ENCODE data around the gene SYNPO2. TPM values are rescaled to one million over a fixed set of nuclear protein-coding genes. Genes with fewer than 3 reads are reported as not detected.

SYNPO2 gene
- total RNA-seq, 1 experiment from 2014 or later = 0.93 TPM

GRCh38 chr4:118842055-118842454 lies 46.6 kb upstream of the SYNPO2 start:
- H3K4me1 ChIP-seq (ENCODE audit: control insufficient read depth in 1 of 2, insufficient read depth in 2 of 2, low read length in 2 of 2) = peaks cover 15 to 26% of the 10 kb centered on the region in 2 experiments
- ChIA-PET CTCF (no interaction called here), POLR2A (no interaction called here), RAD21 (ENCODE audit: low non-redundant PET in 1 of 2, low total read pairs in 2 of 2, uncharacterized antibody in 2 of 2, unreplicated experiment in 2 of 2) (no interaction called here)
- peak; percentile 79 for ATAC-seq
- H4K20me1 ChIP-seq (ENCODE audit: insufficient read depth) = no peaks in the 10 kb centered on the region
- no peak overlapping the region for H3K9ac ChIP-seq (ENCODE audit: low read length)
- BruUV-seq (replicated peaks) = no TSS peak
- H2AFZ ChIP-seq (ENCODE audit: low read depth, low read length, poor library complexity, severe bottlenecking) = no peak overlapping the region
- no peaks in the 10 kb centered on the region for H3K9me3 ChIP-seq (ENCODE audit: control insufficient read depth in 1 of 2, insufficient read depth in 1 of 2, low read depth in 1 of 2, low read length in 2 of 2)
- H3K9me2 ChIP-seq (ENCODE audit: insufficient read depth) = no peaks in the 10 kb centered on the region
- H3K27ac ChIP-seq (ENCODE audit: low read depth, low read length) = peak overlapping the region; percentile 13; the same call in 1 of the 2 replicates
- peak overlapping the region; percentile 43 for H3K4me2 ChIP-seq (ENCODE audit: low read length)
- no peak overlapping the region for H3K4me3 ChIP-seq (replicated peaks in 1 of 2; ENCODE audit: low read depth in 1 of 2, low read length in 2 of 2)
- H3K27me3 ChIP-seq (ENCODE audit: insufficient read depth, low read length) = no peaks in the 10 kb centered on the region
- peak; percentile 68 for DNase-seq (ENCODE audit: low read depth, low spot score)
- no peaks in the 10 kb centered on the region for H3K36me3 ChIP-seq (ENCODE audit: control insufficient read depth in 1 of 2, insufficient read depth in 2 of 2, low read length in 2 of 2)
- H3K79me2 ChIP-seq (ENCODE audit: insufficient read depth, low read length) = no peaks in the 10 kb centered on the region
- intact Hi-C loops (cut with micrococcal nuclease) = no loop called here
- TF ChIP-seq, protein P1, sequence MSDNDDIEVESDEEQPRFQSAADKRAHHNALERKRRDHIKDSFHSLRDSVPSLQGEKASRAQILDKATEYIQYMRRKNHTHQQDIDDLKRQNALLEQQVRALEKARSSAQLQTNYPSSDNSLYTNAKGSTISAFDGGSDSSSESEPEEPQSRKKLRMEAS (IDR thresholded peaks at IDR 0.05) = peak; percentile 37; the same call in 1 of the 2 replicates
- TF ChIP-seq TCF7L2 (IDR thresholded peaks at IDR 0.05; ENCODE audit: borderline replicate concordance, extremely low read depth, insufficient read depth, insufficient read length) (no peak), ZNF274 (IDR thresholded peaks at IDR 0.05; ENCODE audit: low read depth, low read length) (no peak), POLR2A (IDR thresholded peaks at IDR 0.05; ENCODE audit: borderline replicate concordance, extremely low read depth, insufficient read depth, insufficient read length) (no peak), CTCF (IDR thresholded peaks at IDR 0.05 in 2 of 3, conservative IDR thresholded peaks at IDR 0.05 in 1 of 3; ENCODE audit: borderline replicate concordance in 1 of 3, insufficient read depth in 1 of 3, low read depth in 2 of 3, low read length in 2 of 3) (no peak), YY1 (IDR thresholded peaks at IDR 0.05; ENCODE audit: extremely low read depth, insufficient replicate concordance, low read depth, low read length) (no peak), ZFX (IDR thresholded peaks at IDR 0.05) (no peak), ELF1 (IDR thresholded peaks at IDR 0.05; ENCODE audit: borderline replicate concordance, low read depth) (no peak), ATF3 (IDR thresholded peaks at IDR 0.05) (no peak), POLR2AphosphoS5 (IDR thresholded peaks at IDR 0.05; ENCODE audit: low read depth, low read length) (no peak), EGR1 (IDR thresholded peaks at IDR 0.05; ENCODE audit: low read depth) (peak; percentile 85), RAD21 (IDR thresholded peaks at IDR 0.05; ENCODE audit: low read depth) (no peak), JUND (IDR thresholded peaks at IDR 0.05) (peak; percentile 94), SIN3A (IDR thresholded peaks at IDR 0.05; ENCODE audit: low read depth) (peak; percentile 92), CEBPB (IDR thresholded peaks at IDR 0.05; ENCODE audit: low read depth) (peak; percentile 68), SP1 (IDR thresholded peaks at IDR 0.05; ENCODE audit: low read depth) (peak; percentile 84), CBX3 (IDR thresholded peaks at IDR 0.05; ENCODE audit: low read depth) (peak; percentile 71; the same call in 1 of the 2 replicates), SRF (IDR thresholded peaks at IDR 0.05; ENCODE audit: low read depth) (peak; percentile 68), ZBTB33 (IDR thresholded peaks at IDR 0.05; ENCODE audit: extremely low read depth, insufficient replicate concordance, low read length) (no peak), EZH2 (IDR thresholded peaks at IDR 0.05) (no peak), FOSL1 (IDR thresholded peaks at IDR 0.05; ENCODE audit: low read depth) (peak; percentile 98)
- TF ChIP-seq, protein P2, sequence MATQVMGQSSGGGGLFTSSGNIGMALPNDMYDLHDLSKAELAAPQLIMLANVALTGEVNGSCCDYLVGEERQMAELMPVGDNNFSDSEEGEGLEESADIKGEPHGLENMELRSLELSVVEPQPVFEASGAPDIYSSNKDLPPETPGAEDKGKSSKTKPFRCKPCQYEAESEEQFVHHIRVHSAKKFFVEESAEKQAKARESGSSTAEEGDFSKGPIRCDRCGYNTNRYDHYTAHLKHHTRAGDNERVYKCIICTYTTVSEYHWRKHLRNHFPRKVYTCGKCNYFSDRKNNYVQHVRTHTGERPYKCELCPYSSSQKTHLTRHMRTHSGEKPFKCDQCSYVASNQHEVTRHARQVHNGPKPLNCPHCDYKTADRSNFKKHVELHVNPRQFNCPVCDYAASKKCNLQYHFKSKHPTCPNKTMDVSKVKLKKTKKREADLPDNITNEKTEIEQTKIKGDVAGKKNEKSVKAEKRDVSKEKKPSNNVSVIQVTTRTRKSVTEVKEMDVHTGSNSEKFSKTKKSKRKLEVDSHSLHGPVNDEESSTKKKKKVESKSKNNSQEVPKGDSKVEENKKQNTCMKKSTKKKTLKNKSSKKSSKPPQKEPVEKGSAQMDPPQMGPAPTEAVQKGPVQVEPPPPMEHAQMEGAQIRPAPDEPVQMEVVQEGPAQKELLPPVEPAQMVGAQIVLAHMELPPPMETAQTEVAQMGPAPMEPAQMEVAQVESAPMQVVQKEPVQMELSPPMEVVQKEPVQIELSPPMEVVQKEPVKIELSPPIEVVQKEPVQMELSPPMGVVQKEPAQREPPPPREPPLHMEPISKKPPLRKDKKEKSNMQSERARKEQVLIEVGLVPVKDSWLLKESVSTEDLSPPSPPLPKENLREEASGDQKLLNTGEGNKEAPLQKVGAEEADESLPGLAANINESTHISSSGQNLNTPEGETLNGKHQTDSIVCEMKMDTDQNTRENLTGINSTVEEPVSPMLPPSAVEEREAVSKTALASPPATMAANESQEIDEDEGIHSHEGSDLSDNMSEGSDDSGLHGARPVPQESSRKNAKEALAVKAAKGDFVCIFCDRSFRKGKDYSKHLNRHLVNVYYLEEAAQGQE (IDR thresholded peaks at IDR 0.05; ENCODE audit: low read depth) = no peak
